GM18858 (cell line): ENCODE measurements around the gene PLA2G6.
"Not testable (repeated sequence)": the region's sequence is repeated elsewhere in the genome, so short reads cannot be mapped to it uniquely, and the experiment has no call there.

Source experiments
- ATAC-seq: cut with Tn5 transposase; IDR thresholded peaks from one replicate; pipeline ENCODE4 v1.9.1; 2021; ENCODE audit not compliant: unreplicated experiment

Gene PLA2G6

GRCh38 chr22:38169116-38169515 is 12.5 kb downstream of the PLA2G6 start:
- no peak for ATAC-seq

DNA sequence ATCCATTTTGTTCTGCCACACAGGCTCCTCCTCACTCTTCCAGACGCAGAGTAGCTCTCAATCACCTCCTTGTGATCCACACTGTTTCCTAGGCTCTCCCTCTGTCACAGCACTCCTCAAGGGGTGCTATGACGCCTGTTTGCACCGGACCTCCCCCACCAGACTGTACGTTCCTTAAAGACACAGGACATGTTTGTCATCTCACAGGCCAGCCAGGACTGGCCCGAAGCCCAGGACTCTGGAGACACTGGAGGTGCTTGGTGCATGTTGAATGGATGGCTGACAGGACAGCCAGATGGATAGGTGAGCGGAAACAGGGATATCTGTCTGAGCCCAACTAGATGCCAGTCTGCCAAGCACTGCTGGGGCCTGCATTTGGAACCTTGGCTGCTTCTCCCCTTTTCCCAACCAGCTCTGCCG is 13.6 kb downstream of the PLA2G6 start:
- no peak for ATAC-seq

DNA sequence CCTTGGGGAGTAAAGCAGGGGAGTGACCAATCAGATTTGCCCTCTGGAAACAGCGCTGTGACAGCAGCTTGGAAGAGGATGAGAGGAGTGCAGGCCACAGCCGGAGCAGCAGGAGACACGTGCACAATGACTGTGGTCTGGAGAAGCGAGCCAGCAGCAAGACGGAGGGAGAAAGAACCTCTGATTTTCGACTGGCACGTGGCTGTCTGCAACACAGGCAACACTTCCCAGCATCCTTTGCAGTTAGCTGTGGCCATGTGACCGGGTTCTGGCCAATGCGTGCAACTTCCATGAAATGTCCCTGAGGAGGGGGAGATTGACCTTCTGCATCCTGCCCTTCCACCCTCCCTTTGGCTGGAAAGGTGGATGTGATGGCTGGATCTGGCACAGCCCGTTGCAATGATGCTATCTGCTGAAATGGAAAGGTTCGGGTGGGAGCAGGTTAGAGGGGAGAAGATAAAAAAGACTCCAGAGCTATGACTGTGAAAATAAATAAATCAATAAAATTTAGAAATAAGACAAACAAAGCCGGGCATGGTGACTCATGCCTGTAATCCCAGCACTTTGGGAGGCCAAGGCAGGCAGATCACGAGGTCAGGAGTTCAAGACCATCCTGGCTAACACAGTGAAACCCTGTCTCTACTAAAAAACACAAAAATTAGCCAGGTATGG is 15.6 kb downstream of the PLA2G6 start:
- ATAC-seq = no peak

DNA sequence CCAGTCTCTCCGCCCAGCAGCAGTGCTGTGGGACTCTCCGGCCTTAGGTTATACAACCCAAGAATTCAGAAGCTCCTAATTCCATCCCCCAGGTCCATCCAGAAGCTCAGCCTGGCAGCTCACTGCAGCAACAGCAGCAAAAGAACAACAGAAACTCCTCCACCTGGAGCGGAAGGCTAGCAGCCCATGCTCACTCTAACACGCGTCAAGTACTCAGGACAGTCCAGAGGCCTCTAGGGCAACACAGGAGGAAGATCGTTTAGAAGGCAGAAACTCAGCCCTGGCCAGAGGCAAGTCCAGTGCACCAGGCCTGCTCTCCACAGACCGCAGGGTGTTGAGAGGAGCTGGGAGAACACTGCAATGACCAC is 17.1 kb downstream of the PLA2G6 start:
- no peak for ATAC-seq

DNA sequence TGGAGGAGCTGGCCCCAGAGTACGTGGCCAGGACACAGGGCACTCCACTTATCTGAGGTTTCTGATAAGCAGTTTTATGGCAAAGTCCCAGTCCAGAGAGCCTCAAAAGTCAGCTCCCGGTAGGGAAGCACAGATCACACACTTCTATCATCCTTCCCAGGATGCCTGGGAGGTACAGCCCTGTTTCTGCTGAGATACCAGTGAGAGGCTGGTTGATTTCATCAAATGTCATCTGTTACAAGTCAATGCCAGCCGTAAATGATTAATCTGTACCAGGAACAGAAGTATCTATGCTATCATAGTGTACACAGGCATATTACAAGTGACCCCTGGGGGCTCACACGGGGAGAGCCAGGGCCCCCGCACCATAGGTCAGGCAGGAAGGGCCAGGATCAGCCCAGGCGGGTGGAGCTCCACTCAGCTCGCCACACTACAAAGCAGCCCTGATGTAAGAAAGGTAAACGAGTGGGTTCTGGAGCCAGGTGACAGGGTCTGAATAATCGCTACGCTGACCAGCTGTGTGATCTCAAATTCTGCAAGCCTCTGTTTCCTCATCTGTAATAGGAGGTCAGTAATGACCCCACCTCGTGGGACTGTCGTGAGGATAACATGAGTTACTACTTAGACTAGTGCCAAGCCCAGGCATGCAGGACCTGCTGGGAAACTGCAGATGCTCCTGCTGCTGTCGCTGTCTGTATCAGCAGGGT is 17.6 kb downstream of the PLA2G6 start:
- no peak for ATAC-seq

DNA sequence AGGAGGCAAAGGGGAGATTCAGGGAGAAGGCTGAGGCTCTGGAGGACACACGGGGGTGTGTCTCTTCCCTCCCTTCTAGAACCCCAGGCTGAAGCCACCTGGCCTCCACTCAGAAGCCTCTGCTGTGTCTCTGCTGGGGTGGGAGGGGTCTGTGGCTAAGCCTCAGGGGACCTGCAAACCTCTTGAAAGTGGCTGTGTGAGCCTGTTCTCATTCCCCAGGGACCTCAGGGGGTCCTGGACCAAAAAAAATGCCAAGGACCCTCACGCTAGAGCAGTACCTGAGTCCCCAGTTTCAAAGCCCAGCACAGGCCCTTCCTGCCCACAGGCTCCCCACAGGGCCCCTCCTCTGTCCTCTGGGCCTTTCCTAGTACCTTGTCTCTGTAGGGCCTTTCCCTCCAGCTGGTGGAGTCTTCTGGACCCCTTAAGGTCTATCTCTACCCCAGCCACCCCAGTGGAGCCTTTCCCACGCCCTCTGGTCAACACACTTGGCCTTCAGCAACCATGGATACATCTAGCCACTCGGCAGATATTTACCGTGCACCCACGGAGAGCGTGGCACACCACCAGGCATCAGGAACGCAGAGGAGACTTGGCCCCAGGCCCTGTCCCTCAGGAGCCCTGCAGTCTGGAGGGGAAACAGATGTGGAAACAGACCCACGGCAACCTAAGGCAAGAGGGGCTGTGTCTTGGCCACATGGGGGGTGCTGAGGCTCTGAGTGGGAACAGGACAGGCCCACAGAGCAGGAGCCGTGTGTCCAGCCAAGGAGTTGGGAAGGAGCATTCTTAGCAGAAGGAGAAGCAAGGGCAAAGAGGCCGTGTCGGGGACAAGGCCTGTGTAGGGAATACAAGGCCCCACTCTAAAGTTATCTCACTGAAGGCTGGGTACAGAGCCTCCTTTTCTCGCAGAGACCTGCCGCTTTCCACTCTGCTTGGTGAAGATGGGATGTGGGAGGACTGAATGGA is 18.5 kb downstream of the PLA2G6 start:
- no peak for ATAC-seq

GRCh38 chr22:38155703-38156102 is 25.9 kb downstream of the PLA2G6 start:
- no peak for ATAC-seq

- ATAC-seq = not testable (repeated sequence)
Measured at GRCh38 chr22:38154563-38154915, 27.1 kb downstream of the PLA2G6 start.

GRCh38 chr22:38153821-38154562 is 27.6 kb downstream of the PLA2G6 start:
- no peak for ATAC-seq

DNA sequence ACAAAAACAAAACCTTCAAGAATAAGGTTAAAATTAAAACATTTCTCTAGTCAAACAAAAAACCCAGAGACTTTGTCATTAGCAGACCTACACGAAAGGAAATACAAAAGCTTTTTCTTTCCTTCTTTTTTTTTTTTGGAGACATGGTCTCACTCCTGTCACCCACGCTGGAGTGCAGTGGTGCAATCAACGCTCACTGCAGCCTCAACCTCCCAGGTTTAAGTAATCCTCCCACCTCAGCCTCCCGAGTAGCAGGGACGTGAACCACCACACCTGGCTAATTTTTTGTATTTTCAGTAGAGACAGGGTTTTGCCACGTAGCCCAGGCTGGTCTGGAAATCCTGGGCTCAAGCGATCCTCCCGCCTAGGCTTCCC is 30.5 kb downstream of the PLA2G6 start:
- ATAC-seq = no peak

- no peak for ATAC-seq
Measured at GRCh38 chr22:38148245-38148644, 33.4 kb downstream of the PLA2G6 start.

DNA sequence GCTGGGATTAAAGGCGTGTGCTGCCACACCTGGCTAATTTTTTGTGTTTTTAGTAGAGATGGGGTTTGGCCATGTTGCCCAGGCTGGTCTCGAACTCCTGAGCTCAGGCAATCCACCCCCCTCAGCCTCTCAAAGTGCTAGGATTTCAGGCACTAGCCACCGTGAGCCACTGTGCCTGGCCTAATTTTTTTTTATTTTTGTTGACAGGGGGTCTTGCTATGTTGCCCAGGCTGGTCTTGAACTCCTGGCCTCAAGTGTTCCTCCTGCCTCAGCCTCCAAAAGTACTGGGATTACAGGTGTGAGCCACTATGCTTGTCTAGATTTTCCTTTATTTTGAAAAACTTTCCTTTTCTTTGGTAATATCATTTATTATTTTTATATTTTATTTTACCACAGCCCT is 35.5 kb downstream of the PLA2G6 start:
- not testable (repeated sequence) for ATAC-seq

- no peak for ATAC-seq
Measured at GRCh38 chr22:38144025-38144405, 37.6 kb downstream of the PLA2G6 start.

GRCh38 chr22:38142606-38143005 is 39.0 kb downstream of the PLA2G6 start:
- no peak for ATAC-seq

- ATAC-seq = no peak
Measured at GRCh38 chr22:38141217-38141973, 40.2 kb downstream of the PLA2G6 start.

GRCh38 chr22:38139901-38140300 is 41.7 kb downstream of the PLA2G6 start:
- ATAC-seq = no peak

DNA sequence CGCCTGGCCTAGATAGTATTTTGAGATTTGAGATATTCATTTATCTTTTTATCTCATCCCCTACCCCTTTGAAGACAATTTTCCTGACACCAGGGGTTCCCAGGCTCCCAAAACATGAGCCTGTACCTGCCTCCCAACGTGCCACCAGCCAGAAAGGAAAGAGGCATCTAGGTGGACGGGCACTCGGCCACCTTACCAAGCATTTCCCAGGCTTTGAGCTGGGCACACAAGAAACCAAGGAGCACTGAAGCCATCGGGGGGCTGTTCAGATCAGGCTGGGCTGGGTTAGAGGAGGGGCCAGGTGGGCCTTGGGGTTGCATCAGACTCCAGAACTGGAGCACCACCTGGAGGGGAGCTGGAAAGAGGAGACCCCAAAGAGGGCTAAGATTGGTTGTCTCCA is 42.7 kb downstream of the PLA2G6 start:
- ATAC-seq = no peak

DNA sequence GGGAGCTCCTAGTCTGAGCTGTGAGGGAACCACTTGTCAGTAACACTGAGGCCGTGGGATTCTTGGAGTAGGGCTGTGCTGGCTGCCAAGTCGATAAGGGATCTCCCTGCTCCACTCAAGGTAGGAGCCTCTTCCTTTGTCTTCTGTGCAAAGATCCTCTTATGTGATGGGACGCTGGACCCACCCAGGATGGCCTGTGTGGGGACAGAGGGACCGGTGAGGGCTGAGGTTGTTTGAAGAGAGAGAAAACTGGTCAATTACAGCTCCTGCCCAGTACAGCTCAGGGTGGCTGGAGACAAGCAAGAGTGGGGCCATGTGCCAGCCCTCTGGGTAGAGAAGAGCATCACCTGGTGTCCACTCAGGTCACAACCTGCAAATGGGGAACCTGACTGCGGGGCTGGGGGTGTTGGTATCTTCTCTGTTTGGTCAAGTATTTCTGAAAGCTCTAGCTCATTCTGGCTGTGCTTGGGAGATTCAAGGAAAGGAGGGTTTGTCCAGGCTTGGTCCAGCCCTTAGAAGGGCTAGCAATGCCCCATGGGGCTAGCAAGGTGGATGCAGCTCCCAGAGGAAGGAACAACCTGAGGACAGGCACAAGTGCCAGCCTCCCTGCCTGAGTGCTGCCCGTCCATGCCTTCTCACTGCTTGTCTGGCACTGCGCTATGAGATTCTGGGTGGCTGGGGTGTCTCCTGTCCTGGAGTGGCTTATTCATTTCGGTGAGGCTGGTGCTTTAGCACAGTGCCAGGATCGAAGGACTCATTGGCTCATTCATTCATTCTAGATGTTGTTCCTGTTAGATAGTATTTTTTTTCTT is 43.5 kb downstream of the PLA2G6 start:
- ATAC-seq = no peak

- ATAC-seq = no peak
Measured at GRCh38 chr22:38136607-38137006, 45.0 kb downstream of the PLA2G6 start.
